Endothelial cell of umbilical vein (primary cell): ENCODE results near the gene DLX1. TPM values are rescaled to one million over a fixed set of nuclear protein-coding genes. Genes with fewer than 3 reads are reported as not detected.

Experiments
- BruUV-seq: library from RNA; stranded (reverse); fragments of 400-500 nt; replicated peaks from 2 replicates; lab custom pipeline; 2021; lab: Mats Ljungman, UMichigan
- CTCF ChIA-PET: fragments of 300-600, 350-600 bp; sonication (Branson Sonifier 250); formaldehyde crosslinking; loops from one replicate; lab custom pipeline; 2021; ENCODE audit warnings: antibody characterized with exemption, inconsistent platforms; lab: Charles Lee
- POLR2A ChIA-PET: fragments of 300-600, 350-600 bp; sonication (Branson Sonifier 250); formaldehyde crosslinking; loops from one replicate; lab custom pipeline; 2021; ENCODE audit warnings: antibody characterized with exemption, inconsistent platforms; lab: Charles Lee
- DNase-seq: peaks from one replicate; pipeline ENCODE4 v3.0.0-alpha.2; 2011; ENCODE audit warnings: low read depth, low spot score
- FAIRE-seq: peaks from 2 replicates; lab custom pipeline; 2011; peaks lifted over from hg19 to GRCh38; lab: Jason Lieb, UNC
- H2AFZ ChIP-seq: 2 replicates; pipeline ENCODE4 v1.6.0; 2012; ENCODE audit warnings: low read depth, low read length, control low read depth, inconsistent platforms
- H3K27ac ChIP-seq: 2 replicates; pipeline ENCODE4 v1.5.1; 2011; ENCODE audit warnings: low read depth, mild to moderate bottlenecking, control low read depth, low read length, moderate library complexity; ENCODE audit not compliant: insufficient read depth
- H3K27me3 ChIP-seq, 2 experiments: 2 replicates each; pipeline versions ENCODE4 v1.6.0 to v1.6.1; 2011; ENCODE audit warnings: low read length in 2 of 2, mixed read lengths in 1 of 2; ENCODE audit not compliant: control insufficient read depth in 2 of 2, insufficient read depth in 2 of 2
- H3K36me3 ChIP-seq, 2 experiments: 2 replicates in 1 of 2; 3 replicates in 1 of 2; pipeline ENCODE4 v1.5.1; 2011; ENCODE audit warnings: low read length in 2 of 2, mild to moderate bottlenecking in 1 of 2, moderate library complexity in 1 of 2; ENCODE audit not compliant: control insufficient read depth in 2 of 2, insufficient read depth in 2 of 2; ENCODE audit errors: extremely low read depth in 1 of 2
- H3K4me1 ChIP-seq: 3 replicates; pipeline ENCODE4 v1.5.1; 2011; ENCODE audit warnings: mild to moderate bottlenecking, low read length; ENCODE audit not compliant: control insufficient read depth, insufficient read depth; ENCODE audit errors: extremely low read depth
- H3K4me2 ChIP-seq: 2 replicates; pipeline ENCODE4 v1.6.1; 2011; ENCODE audit warnings: low read length, control low read depth, mixed read lengths; ENCODE audit not compliant: insufficient read depth
- H3K4me3 ChIP-seq, 3 experiments: fragments of 200-600 bp in 1 of 3; sonication (generic), shearing (Covaris generic) in 1 of 3; replicated peaks in 1 of 3; 2 replicates each; pipeline ENCODE4 v1.5.1; 2011 to 2016; ENCODE audit warnings: control low read depth in 3 of 3, low read length in 3 of 3, mild to moderate bottlenecking in 2 of 3, inconsistent platforms in 1 of 3, low read depth in 1 of 3, moderate library complexity in 1 of 3; ENCODE audit not compliant: insufficient read depth in 1 of 3
- H3K79me2 ChIP-seq: 2 replicates; pipeline ENCODE4 v1.6.0; 2012; ENCODE audit warnings: low read length, inconsistent platforms; ENCODE audit not compliant: control insufficient read depth, insufficient read depth
- H3K9ac ChIP-seq: replicated peaks from 2 replicates; pipeline ENCODE3; 2011; ENCODE audit warnings: low read length, control low read depth; ENCODE audit not compliant: insufficient read depth; ENCODE audit errors: extremely low read depth
- H3K9me1 ChIP-seq: replicated peaks from 3 replicates; pipeline ENCODE4 v1.6.0; 2011; ENCODE audit warnings: mild to moderate bottlenecking, low read length; ENCODE audit not compliant: control insufficient read depth, insufficient read depth; ENCODE audit errors: extremely low read depth
- H3K9me3 ChIP-seq: replicated peaks from 2 replicates; pipeline ENCODE4 v1.5.1; 2012; ENCODE audit warnings: low read length, inconsistent platforms; ENCODE audit not compliant: control insufficient read depth, insufficient read depth
- H4K20me1 ChIP-seq: replicated peaks from 2 replicates; pipeline ENCODE3; 2011; ENCODE audit warnings: mild to moderate bottlenecking, low read length; ENCODE audit not compliant: control insufficient read depth, insufficient read depth; ENCODE audit errors: extremely low read depth
- EZH2 ChIP-seq: IDR thresholded peaks from 2 replicates; pipeline ENCODE4 v1.6.1; 2012; ENCODE audit warnings: borderline replicate concordance, low read depth, mild to moderate bottlenecking, moderate library complexity, low read length, inconsistent platforms; ENCODE audit not compliant: severe bottlenecking
- FOS ChIP-seq: IDR thresholded peaks from 2 replicates; pipeline ENCODE4 v1.6.1; 2011; ENCODE audit warnings: mild to moderate bottlenecking, low read length, moderate library complexity, borderline replicate concordance; ENCODE audit not compliant: insufficient read depth
- GATA2 ChIP-seq: IDR thresholded peaks from 2 replicates; pipeline ENCODE4 v1.7.0; 2011; ENCODE audit warnings: low read depth, mild to moderate bottlenecking, moderate library complexity, mixed read lengths, low read length; ENCODE audit not compliant: insufficient read length, insufficient read depth
- JUN ChIP-seq: IDR thresholded peaks from 2 replicates; pipeline ENCODE4 v1.6.1; 2011; ENCODE audit warnings: borderline replicate concordance, low read depth; ENCODE audit not compliant: insufficient read length, insufficient read depth
- MYC ChIP-seq: IDR thresholded peaks from one replicate; pipeline ENCODE4 v1.6.1; 2011; ENCODE audit warnings: mild to moderate bottlenecking, low read depth, low read length
- POLR2A ChIP-seq: IDR thresholded peaks from 2 replicates; pipeline ENCODE4 v1.6.1; 2012; ENCODE audit warnings: low read depth, mild to moderate bottlenecking, control low read depth, low read length
- POLR2AphosphoS5 ChIP-seq: IDR thresholded peaks from 2 replicates; pipeline ENCODE4 v1.6.1; 2012; ENCODE audit warnings: low read depth, mild to moderate bottlenecking, control low read depth, low read length, moderate library complexity; ENCODE audit not compliant: insufficient read depth
- dilution Hi-C: fragments of 300-500 bp; cut with MboI; formaldehyde crosslinking; loops from one replicate; pipeline ENCODE4 v1.15.0; 2019; ENCODE audit warnings: low sequenced_read_pairs; ENCODE audit not compliant: extremely low pct_ligation_motif_present
- intact Hi-C: fragments of 100-400 bp; cut with micrococcal nuclease; formaldehyde crosslinking; loops from one replicate; pipeline ENCODE4 v1.10.0; 2022
- polyA plus RNA-seq, 4 experiments: library from polyadenylated mRNA; depleted of rRNA in 3 of 4; stranded (reverse) in 3 of 4; unstranded in 1 of 4; fragments of >200 nt; gene quantifications; 2 replicates each; pipeline versions ENCODE4 v1.2.1 to v1.2.3, GENCODE V29; 2011 to 2012; ENCODE audit warnings: missing spikeins in 1 of 4
- total RNA-seq: library from RNA; stranded (reverse); gene quantifications from 2 replicates; pipeline ENCODE4 v1.2.3, GENCODE V29; 2021
- TF ChIP-seq, protein P1 (sequence below), 2 donors: IDR thresholded peaks; 1 replicate in 1 of 2; 2 replicates in 1 of 2; pipeline ENCODE4 v1.5.1; 2011; ENCODE audit warnings: low read length in 2 of 2, mild to moderate bottlenecking in 2 of 2, moderate library complexity in 2 of 2, control low read depth in 1 of 2, inconsistent platforms in 1 of 2, low read depth in 1 of 2; ENCODE audit not compliant: insufficient read depth in 1 of 2; ENCODE audit errors: extremely low read depth in 1 of 2
- TF ChIP-seq, protein P2 (sequence below): IDR thresholded peaks from 2 replicates; pipeline ENCODE4 v1.6.1; 2011; ENCODE audit not compliant: insufficient read depth, insufficient read length

Gene DLX1
- total and polyA plus RNA-seq, 2 donors (not counting 3 experiments of a cell fraction or from before 2014, with no cell fraction given), result 0.12 TPM; not detected in 1

- Histone ChIP-seq H3K79me2 (no peaks in the 10 kb centered on the region), H3K9ac (no peak overlapping the region), H3K4me3 (no peak overlapping the region), H4K20me1 (no peaks in the 10 kb centered on the region), H3K27me3 (no peaks in the 10 kb centered on the region), H3K27ac (no peak overlapping the region), H3K4me1 (no peaks in the 10 kb centered on the region), H3K9me3 (no peaks in the 10 kb centered on the region), H3K4me2 (no peak overlapping the region), H3K9me1 (no peaks in the 10 kb centered on the region), H3K36me3 (no peaks in the 10 kb centered on the region), H2AFZ (no peak overlapping the region)
- no peak for TF ChIP-seq EZH2
- no peak for TF ChIP-seq POLR2AphosphoS5
- no peak for TF ChIP-seq JUN
- TF ChIP-seq, protein P1, sequence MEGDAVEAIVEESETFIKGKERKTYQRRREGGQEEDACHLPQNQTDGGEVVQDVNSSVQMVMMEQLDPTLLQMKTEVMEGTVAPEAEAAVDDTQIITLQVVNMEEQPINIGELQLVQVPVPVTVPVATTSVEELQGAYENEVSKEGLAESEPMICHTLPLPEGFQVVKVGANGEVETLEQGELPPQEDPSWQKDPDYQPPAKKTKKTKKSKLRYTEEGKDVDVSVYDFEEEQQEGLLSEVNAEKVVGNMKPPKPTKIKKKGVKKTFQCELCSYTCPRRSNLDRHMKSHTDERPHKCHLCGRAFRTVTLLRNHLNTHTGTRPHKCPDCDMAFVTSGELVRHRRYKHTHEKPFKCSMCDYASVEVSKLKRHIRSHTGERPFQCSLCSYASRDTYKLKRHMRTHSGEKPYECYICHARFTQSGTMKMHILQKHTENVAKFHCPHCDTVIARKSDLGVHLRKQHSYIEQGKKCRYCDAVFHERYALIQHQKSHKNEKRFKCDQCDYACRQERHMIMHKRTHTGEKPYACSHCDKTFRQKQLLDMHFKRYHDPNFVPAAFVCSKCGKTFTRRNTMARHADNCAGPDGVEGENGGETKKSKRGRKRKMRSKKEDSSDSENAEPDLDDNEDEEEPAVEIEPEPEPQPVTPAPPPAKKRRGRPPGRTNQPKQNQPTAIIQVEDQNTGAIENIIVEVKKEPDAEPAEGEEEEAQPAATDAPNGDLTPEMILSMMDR (IDR thresholded peaks at IDR 0.05; ENCODE audit: extremely low read depth in 1 of 2, insufficient read depth in 1 of 2, low read depth in 1 of 2, low read length in 2 of 2), result no peak
- TF ChIP-seq MYC, result no peak
- TF ChIP-seq, protein P2, sequence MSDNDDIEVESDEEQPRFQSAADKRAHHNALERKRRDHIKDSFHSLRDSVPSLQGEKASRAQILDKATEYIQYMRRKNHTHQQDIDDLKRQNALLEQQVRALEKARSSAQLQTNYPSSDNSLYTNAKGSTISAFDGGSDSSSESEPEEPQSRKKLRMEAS, result no peak
- no peak for TF ChIP-seq GATA2
- no peak for TF ChIP-seq POLR2A
- TF ChIP-seq FOS, result no peak
- CTCF ChIA-PET, result interaction anchor here (2.1 kb wide), 1 partner anchor 9 kb away, joined by 5 read pairs; no protein-coding TSS in a partner anchor
- POLR2A ChIA-PET, result no interaction called here
- dilution Hi-C loops, result no loop called here
- no peak for FAIRE-seq
- BruUV-seq, result no TSS peak
- no peak for DNase-seq
- intact Hi-C loops, result no loop called here
Measured at GRCh38 chr2:172072303-172072702, 13.0 kb upstream of the DLX1 start.
